Fibroblast of lung (primary cell): ENCODE data around the gene MLLT10. TPM values are rescaled to one million over a fixed set of nuclear protein-coding genes. Genes with fewer than 3 reads are reported as not detected.

Experiments
- DNase-seq, 2 donors: peaks; one replicate each; pipeline versions ENCODE4 v3.0.0 to v3.0.0-alpha.2; 2010; ENCODE audit warnings: low read depth in 2 of 2
- H2AFZ ChIP-seq: 2 replicates; pipeline ENCODE4 v1.5.1; 2012; ENCODE audit warnings: low read length, control low read depth, inconsistent platforms
- H3K27ac ChIP-seq: 2 replicates; pipeline ENCODE4 v1.5.1; 2011; ENCODE audit warnings: low read length, control low read depth; ENCODE audit not compliant: insufficient read depth
- H3K27me3 ChIP-seq: 2 replicates; pipeline ENCODE4 v1.5.1; 2011; ENCODE audit warnings: mild to moderate bottlenecking, low read length; ENCODE audit not compliant: control insufficient read depth, insufficient read depth
- H3K36me3 ChIP-seq: 2 replicates; pipeline ENCODE4 v1.5.1; 2011; ENCODE audit warnings: low read length; ENCODE audit not compliant: control insufficient read depth, insufficient read depth
- H3K4me1 ChIP-seq: 2 replicates; pipeline ENCODE4 v1.5.1; 2011; ENCODE audit warnings: low read length; ENCODE audit not compliant: control insufficient read depth, insufficient read depth; ENCODE audit errors: extremely low read depth
- H3K4me2 ChIP-seq: 2 replicates; pipeline ENCODE4 v1.5.1; 2011; ENCODE audit warnings: low read length, control low read depth; ENCODE audit not compliant: insufficient read depth; ENCODE audit errors: extremely low read depth
- H3K4me3 ChIP-seq, 4 experiments: fragments of 200-600 bp in 1 of 4; sonication (generic) in 1 of 4; replicated peaks in 1 of 4; 2 replicates each; pipeline ENCODE4 v1.5.1; 2011 to 2016; ENCODE audit warnings: low read length in 4 of 4, low read depth in 3 of 4, mild to moderate bottlenecking in 3 of 4, control low read depth in 2 of 4, inconsistent platforms in 1 of 4, mixed read lengths in 1 of 4; ENCODE audit not compliant: insufficient read depth in 1 of 4; ENCODE audit errors: control extremely low read depth in 1 of 4
- H3K79me2 ChIP-seq: 2 replicates; pipeline ENCODE4 v1.5.1; 2012; ENCODE audit warnings: mild to moderate bottlenecking, low read length, inconsistent platforms; ENCODE audit not compliant: control insufficient read depth, insufficient read depth
- H3K9ac ChIP-seq: 2 replicates; pipeline ENCODE4 v1.5.1; 2011; ENCODE audit warnings: mild to moderate bottlenecking, low read length, control low read depth; ENCODE audit not compliant: insufficient read depth
- H3K9me3 ChIP-seq: 2 replicates; pipeline ENCODE4 v1.5.1; 2012; ENCODE audit warnings: low read depth, low read length; ENCODE audit not compliant: control insufficient read depth, insufficient read depth
- H4K20me1 ChIP-seq: 2 replicates; pipeline ENCODE4 v1.5.1; 2011; ENCODE audit warnings: low read length; ENCODE audit not compliant: control insufficient read depth, insufficient read depth; ENCODE audit errors: extremely low read depth
- CTCF ChIP-seq, 2 donors: IDR thresholded peaks in 1 of 2; conservative IDR thresholded peaks in 1 of 2; 1 replicate in 1 of 2; 2 replicates in 1 of 2; pipeline ENCODE4 v1.5.1; 2011 to 2012; ENCODE audit warnings: low read length in 2 of 2, control low read depth in 1 of 2, inconsistent platforms in 1 of 2, low read depth in 1 of 2, mild to moderate bottlenecking in 1 of 2
- EZH2 ChIP-seq: IDR thresholded peaks from 2 replicates; pipeline ENCODE4 v1.5.1; 2012; ENCODE audit warnings: low read length, control low read depth, mild to moderate bottlenecking; ENCODE audit errors: missing control alignments
- polyA plus RNA-seq, 2 donors: library from polyadenylated mRNA; depleted of rRNA in 1 of 2; stranded (reverse) in 1 of 2; unstranded in 1 of 2; fragments of >200 nt; gene quantifications; 2 replicates each; pipeline ENCODE4 v1.2.1, GENCODE V29; 2011 to 2012; ENCODE audit warnings: missing spikeins in 1 of 2
- total RNA-seq: library from RNA; depleted of rRNA; stranded (reverse); fragments of >200 nt; gene quantifications from 2 replicates; pipeline ENCODE4 v1.2.1, GENCODE V29; 2014

MLLT10 gene
- total and polyA plus RNA-seq, 2 donors (not counting 1 experiment from before 2014, with no cell fraction given): 25.6 to 56.3 TPM

GRCh38 chr10:21750424-21750823, 216.4 kb downstream of the MLLT10 start:
- no peak for DNase-seq
- Histone ChIP-seq H3K79me2 (no peaks in the 10 kb centered on the region), H2AFZ (no peak overlapping the region), H3K27ac (no peak overlapping the region), H3K9ac (no peak overlapping the region), H3K36me3 (no peaks in the 10 kb centered on the region), H4K20me1 (no peaks in the 10 kb centered on the region), H3K4me2 (no peak overlapping the region), H3K4me3 (no peak overlapping the region), H3K9me3 (no peaks in the 10 kb centered on the region), H3K4me1 (no peaks in the 10 kb centered on the region), H3K27me3 (no peaks in the 10 kb centered on the region)
- TF ChIP-seq EZH2 (no peak), CTCF (conservative IDR thresholded peaks at IDR 0.05 in 1 of 2, IDR thresholded peaks at IDR 0.05 in 1 of 2; ENCODE audit: low read depth in 1 of 2, low read length in 2 of 2) (no peak)

- Histone ChIP-seq H3K4me3 (no peak overlapping the region), H3K4me2 (no peak overlapping the region), H4K20me1 (no peaks in the 10 kb centered on the region), H3K4me1 (no peaks in the 10 kb centered on the region), H3K27me3 (no peaks in the 10 kb centered on the region), H3K9ac (no peak overlapping the region), H3K9me3 (no peaks in the 10 kb centered on the region), H3K79me2 (no peaks in the 10 kb centered on the region), H2AFZ (no peak overlapping the region), H3K36me3 (no peaks in the 10 kb centered on the region), H3K27ac (no peak overlapping the region)
- TF ChIP-seq EZH2: no peak
- no peak for TF ChIP-seq CTCF (conservative IDR thresholded peaks at IDR 0.05 in 1 of 2, IDR thresholded peaks at IDR 0.05 in 1 of 2; ENCODE audit: low read depth in 1 of 2, low read length in 2 of 2)
- DNase-seq: no peak
These were observed 217.6 kb downstream of the MLLT10 start for GRCh38 chr10:21751341-21752310.

GRCh38 chr10:21753497-21754270, 219.7 kb downstream of the MLLT10 start:
- no peaks in the 10 kb centered on the region for H3K4me1 ChIP-seq
- H3K27me3 ChIP-seq: no peaks in the 10 kb centered on the region
- no peaks in the 10 kb centered on the region for H3K79me2 ChIP-seq
- no peaks in the 10 kb centered on the region for H4K20me1 ChIP-seq
- no peak overlapping the region for H3K27ac ChIP-seq
- H2AFZ ChIP-seq: no peak overlapping the region
- no peak overlapping the region for H3K9ac ChIP-seq
- no peak for DNase-seq
- no peak overlapping the region for H3K4me2 ChIP-seq
- TF ChIP-seq EZH2 (no peak), CTCF (conservative IDR thresholded peaks at IDR 0.05 in 1 of 2, IDR thresholded peaks at IDR 0.05 in 1 of 2; ENCODE audit: low read depth in 1 of 2, low read length in 2 of 2) (no peak)
- no peaks in the 10 kb centered on the region for H3K9me3 ChIP-seq
- no peaks in the 10 kb centered on the region for H3K36me3 ChIP-seq
- no peak overlapping the region for H3K4me3 ChIP-seq
